GM23248 (cell line): Measurements from ENCODE around the gene ZNRF4.

Source experiments
- EZH2 ChIP-seq: fragments of 200-600 bp; sonication (generic); IDR thresholded peaks from 2 replicates; pipeline ENCODE4 v1.6.1; 2018; ENCODE audit warnings: antibody characterized with exemption, mild to moderate bottlenecking; ENCODE audit not compliant: insufficient read depth, poor library complexity, severe bottlenecking
- EZH2phosphoT487 ChIP-seq: fragments of 200-600 bp; sonication (generic); IDR thresholded peaks from 2 replicates; pipeline ENCODE4 v1.6.1; 2018; ENCODE audit warnings: antibody characterized with exemption, moderate library complexity, mild to moderate bottlenecking, low read depth; ENCODE audit not compliant: insufficient read depth

GRCh38 chr19:5460748-5461147 lies 5.5 kb downstream of the ZNRF4 start:
- TF ChIP-seq EZH2phosphoT487 (no peak), EZH2 (no peak)
